Parathyroid adenoma (tissue), 2 donors: ENCODE measurements around the gene RBBP8NL.

Experiments used
- H2AFZ ChIP-seq: fragments of 300-600 bp; sonication (generic); one replicate; pipeline ENCODE4 v1.7.0; 2017; ENCODE audit warnings: antibody characterized with exemption, mild to moderate bottlenecking
- H3K27ac ChIP-seq: fragments of 300-600 bp; sonication (generic); one replicate; pipeline ENCODE4 v1.7.0; 2017
- H3K27me3 ChIP-seq: fragments of 300-600 bp; sonication (generic); one replicate; pipeline ENCODE4 v1.7.0; 2017; ENCODE audit warnings: low read length; ENCODE audit not compliant: control insufficient read depth, insufficient read depth
- H3K36me3 ChIP-seq: fragments of 300-600 bp; sonication (generic); one replicate; pipeline ENCODE4 v1.7.0; 2017; ENCODE audit warnings: low read length; ENCODE audit not compliant: control insufficient read depth, insufficient read depth
- H3K4me1 ChIP-seq: fragments of 300-600 bp; sonication (generic); one replicate; pipeline ENCODE4 v1.7.0; 2017; ENCODE audit warnings: control low read depth
- H3K4me2 ChIP-seq: fragments of 300-600 bp; sonication (generic); one replicate; pipeline ENCODE4 v1.7.0; 2017; ENCODE audit warnings: low read length
- H3K4me3 ChIP-seq: fragments of 300-600 bp; sonication (generic); one replicate; pipeline ENCODE4 v1.7.0; 2017; ENCODE audit warnings: low read depth, low read length
- H3K79me2 ChIP-seq: fragments of 300-600 bp; sonication (generic); one replicate; pipeline ENCODE4 v1.7.0; 2017; ENCODE audit warnings: control low read depth
- H3K9ac ChIP-seq: fragments of 300-600 bp; sonication (generic); one replicate; pipeline ENCODE4 v1.7.0; 2017; ENCODE audit warnings: mild to moderate bottlenecking
- H3K9me3 ChIP-seq: fragments of 300-600 bp; sonication (generic); one replicate; pipeline ENCODE4 v1.7.0; 2017; ENCODE audit warnings: low read length; ENCODE audit not compliant: control insufficient read depth
- TF ChIP-seq, protein P1 (sequence below): fragments of 300-600 bp; sonication (generic); IDR thresholded peaks from one replicate; pipeline ENCODE4 v1.7.0; 2017; ENCODE audit warnings: antibody characterized with exemption, mild to moderate bottlenecking
- donor health status: primary hyperparathyroidism.

The RBBP8NL gene

DNA sequence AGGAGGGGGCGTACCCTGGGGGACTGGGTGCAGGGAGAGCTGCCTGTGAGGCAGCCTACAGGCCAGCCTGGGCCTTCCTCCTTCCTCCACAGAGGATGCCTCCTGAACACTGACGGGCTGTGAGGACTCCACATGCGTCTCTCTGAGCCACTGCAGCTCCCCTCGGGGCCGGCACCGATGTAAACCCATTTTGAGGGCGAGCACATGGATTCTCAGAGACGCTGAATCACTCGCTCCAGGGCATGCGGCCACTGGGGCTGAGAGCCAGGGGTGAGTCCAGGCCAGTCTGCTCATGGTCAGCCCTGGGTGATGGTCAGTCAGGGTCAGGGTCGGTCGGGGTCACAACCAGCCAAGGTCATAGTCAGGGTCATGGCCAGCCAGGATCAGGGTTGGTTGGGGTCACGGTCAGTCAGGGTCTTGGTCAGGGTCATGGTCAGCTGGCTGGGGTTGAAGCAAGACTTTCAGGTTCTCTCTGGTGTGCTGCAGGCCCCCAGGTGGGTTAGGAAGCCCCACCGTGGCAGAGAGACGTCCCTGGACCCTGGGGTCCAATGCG lies 14.7 kb upstream of the RBBP8NL start:
- Histone ChIP-seq H3K4me1 (no peaks in the 10 kb centered on the region), H3K79me2 (no peaks in the 10 kb centered on the region), H3K4me2 (no peak overlapping the region), H3K27ac (no peak overlapping the region), H3K9me3 (no peaks in the 10 kb centered on the region), H3K4me3 (no peak overlapping the region), H3K36me3 (no peaks in the 10 kb centered on the region), H2AFZ (no peak overlapping the region), H3K27me3 (no peaks in the 10 kb centered on the region), H3K9ac (no peak overlapping the region)
- TF ChIP-seq, protein P1, sequence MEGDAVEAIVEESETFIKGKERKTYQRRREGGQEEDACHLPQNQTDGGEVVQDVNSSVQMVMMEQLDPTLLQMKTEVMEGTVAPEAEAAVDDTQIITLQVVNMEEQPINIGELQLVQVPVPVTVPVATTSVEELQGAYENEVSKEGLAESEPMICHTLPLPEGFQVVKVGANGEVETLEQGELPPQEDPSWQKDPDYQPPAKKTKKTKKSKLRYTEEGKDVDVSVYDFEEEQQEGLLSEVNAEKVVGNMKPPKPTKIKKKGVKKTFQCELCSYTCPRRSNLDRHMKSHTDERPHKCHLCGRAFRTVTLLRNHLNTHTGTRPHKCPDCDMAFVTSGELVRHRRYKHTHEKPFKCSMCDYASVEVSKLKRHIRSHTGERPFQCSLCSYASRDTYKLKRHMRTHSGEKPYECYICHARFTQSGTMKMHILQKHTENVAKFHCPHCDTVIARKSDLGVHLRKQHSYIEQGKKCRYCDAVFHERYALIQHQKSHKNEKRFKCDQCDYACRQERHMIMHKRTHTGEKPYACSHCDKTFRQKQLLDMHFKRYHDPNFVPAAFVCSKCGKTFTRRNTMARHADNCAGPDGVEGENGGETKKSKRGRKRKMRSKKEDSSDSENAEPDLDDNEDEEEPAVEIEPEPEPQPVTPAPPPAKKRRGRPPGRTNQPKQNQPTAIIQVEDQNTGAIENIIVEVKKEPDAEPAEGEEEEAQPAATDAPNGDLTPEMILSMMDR: no peak

DNA sequence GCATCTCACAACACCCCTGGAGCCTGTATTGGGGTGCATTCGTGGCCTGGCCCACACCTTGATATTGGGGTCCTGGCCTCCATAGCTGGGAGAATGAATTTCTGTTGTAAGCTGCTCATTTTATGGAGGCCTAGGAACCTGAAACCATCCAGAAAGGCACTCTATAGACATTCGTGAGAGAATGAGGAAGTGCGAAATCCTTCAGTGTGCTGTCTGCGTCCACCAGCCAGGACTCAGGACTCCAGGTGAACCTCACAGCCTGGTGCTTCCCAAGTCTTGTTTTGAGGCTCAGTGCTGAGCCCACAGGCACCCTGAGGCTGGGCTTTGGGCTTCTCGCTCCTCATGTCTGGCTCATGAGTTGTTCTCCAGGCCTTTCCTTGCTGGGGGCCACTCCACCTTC lies 11.9 kb upstream of the RBBP8NL start:
- H3K4me3 ChIP-seq: no peak overlapping the region
- H3K79me2 ChIP-seq: no peaks in the 10 kb centered on the region
- H3K9ac ChIP-seq: no peak overlapping the region
- no peak overlapping the region for H2AFZ ChIP-seq
- H3K27me3 ChIP-seq: no peaks in the 10 kb centered on the region
- H3K9me3 ChIP-seq: no peaks in the 10 kb centered on the region
- no peak overlapping the region for H3K4me2 ChIP-seq
- H3K4me1 ChIP-seq: no peaks in the 10 kb centered on the region
- H3K36me3 ChIP-seq: no peaks in the 10 kb centered on the region
- TF ChIP-seq, protein P1: no peak
- no peak overlapping the region for H3K27ac ChIP-seq

DNA sequence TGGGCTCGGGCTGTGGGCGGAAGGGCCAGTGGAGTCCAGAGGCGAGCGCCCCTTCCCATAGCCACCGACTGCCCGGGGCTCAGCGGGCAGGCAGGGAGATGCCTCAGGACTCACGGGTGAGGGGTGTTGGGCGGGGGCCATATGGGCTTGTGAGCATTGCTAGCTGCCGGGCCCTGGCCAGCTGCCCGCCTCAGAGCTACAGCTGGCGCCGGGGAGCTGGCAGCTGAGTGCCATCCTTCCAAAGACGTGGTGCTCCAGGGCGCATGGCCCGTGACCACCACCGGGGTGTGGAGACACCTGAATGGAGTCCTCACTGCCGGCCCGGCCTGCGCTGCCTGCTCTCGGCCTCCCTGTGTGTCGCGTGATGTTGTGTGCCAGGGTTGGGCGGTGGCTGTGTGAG lies 10.6 kb upstream of the RBBP8NL start:
- Histone ChIP-seq H3K4me1 (no peaks in the 10 kb centered on the region), H3K9ac (no peak overlapping the region), H3K4me2 (no peak overlapping the region), H3K4me3 (no peak overlapping the region), H3K36me3 (no peaks in the 10 kb centered on the region), H3K27me3 (no peaks in the 10 kb centered on the region), H3K9me3 (no peaks in the 10 kb centered on the region), H3K79me2 (no peaks in the 10 kb centered on the region), H3K27ac (no peak overlapping the region), H2AFZ (no peak overlapping the region)
- TF ChIP-seq, protein P1: no peak

DNA sequence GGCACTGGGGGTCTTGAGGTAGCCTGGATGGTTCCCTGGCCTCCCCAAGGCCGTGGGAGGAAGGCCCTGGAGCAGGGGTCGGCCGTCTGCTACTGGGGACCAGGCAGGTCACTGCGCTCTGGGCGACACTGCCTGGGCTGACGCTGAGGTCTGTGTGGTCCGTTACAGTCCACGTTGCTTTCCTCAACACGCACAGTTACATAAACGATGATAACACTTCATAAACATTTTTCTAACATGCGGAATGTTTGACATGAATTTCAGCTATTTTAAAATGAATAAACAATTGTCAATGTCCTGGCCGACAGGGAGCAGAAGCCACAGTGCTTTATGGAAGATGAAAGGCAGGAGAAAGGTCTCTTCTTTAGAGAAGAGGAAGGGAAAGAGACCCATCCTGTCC lies 10.2 kb upstream of the RBBP8NL start:
- Histone ChIP-seq H3K27me3 (no peaks in the 10 kb centered on the region), H3K79me2 (no peaks in the 10 kb centered on the region), H3K9me3 (no peaks in the 10 kb centered on the region), H3K4me3 (no peak overlapping the region), H3K27ac (no peak overlapping the region), H3K36me3 (no peaks in the 10 kb centered on the region), H3K4me1 (no peaks in the 10 kb centered on the region), H3K9ac (no peak overlapping the region), H2AFZ (no peak overlapping the region), H3K4me2 (no peak overlapping the region)
- TF ChIP-seq, protein P1: no peak

DNA sequence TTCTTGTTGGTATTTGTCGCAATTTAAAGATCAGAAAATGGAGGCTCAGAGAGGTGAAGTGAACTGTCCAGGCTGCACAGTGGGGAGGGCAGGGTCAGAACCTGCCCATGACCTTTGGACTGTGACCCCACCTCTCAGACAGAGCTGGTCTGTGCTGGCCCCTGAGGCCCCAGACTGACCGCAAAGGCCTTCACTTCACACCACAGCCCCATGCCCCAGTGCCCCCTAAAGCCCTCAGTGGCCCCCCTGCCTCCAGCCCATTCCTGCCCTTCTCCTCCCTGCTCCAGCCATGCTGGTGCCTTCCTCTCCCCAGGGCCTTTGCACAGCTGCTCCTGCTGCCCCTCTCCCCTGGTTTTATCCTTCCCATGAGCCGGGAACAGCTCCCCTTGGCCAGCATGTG lies 9.4 kb upstream of the RBBP8NL start:
- Histone ChIP-seq H3K27me3 (no peaks in the 10 kb centered on the region), H3K36me3 (no peaks in the 10 kb centered on the region), H3K9me3 (no peaks in the 10 kb centered on the region), H2AFZ (no peak overlapping the region), H3K9ac (no peak overlapping the region), H3K27ac (no peak overlapping the region), H3K4me1 (no peaks in the 10 kb centered on the region), H3K79me2 (no peaks in the 10 kb centered on the region), H3K4me2 (no peak overlapping the region), H3K4me3 (no peak overlapping the region)
- TF ChIP-seq, protein P1: no peak
